GM19025 (cell line): ENCODE results near the gene MAFF.
"Not testable (repeated sequence)": the region's sequence is repeated elsewhere in the genome, so short reads cannot be mapped to it uniquely, and the experiment has no call there.

ENCODE experiments used
- ATAC-seq: cut with Tn5 transposase; IDR thresholded peaks from one replicate; pipeline ENCODE4 v1.9.1; 2021; ENCODE audit warnings: mild to moderate bottlenecking, low read depth, moderate library complexity; ENCODE audit not compliant: unreplicated experiment

MAFF gene

DNA sequence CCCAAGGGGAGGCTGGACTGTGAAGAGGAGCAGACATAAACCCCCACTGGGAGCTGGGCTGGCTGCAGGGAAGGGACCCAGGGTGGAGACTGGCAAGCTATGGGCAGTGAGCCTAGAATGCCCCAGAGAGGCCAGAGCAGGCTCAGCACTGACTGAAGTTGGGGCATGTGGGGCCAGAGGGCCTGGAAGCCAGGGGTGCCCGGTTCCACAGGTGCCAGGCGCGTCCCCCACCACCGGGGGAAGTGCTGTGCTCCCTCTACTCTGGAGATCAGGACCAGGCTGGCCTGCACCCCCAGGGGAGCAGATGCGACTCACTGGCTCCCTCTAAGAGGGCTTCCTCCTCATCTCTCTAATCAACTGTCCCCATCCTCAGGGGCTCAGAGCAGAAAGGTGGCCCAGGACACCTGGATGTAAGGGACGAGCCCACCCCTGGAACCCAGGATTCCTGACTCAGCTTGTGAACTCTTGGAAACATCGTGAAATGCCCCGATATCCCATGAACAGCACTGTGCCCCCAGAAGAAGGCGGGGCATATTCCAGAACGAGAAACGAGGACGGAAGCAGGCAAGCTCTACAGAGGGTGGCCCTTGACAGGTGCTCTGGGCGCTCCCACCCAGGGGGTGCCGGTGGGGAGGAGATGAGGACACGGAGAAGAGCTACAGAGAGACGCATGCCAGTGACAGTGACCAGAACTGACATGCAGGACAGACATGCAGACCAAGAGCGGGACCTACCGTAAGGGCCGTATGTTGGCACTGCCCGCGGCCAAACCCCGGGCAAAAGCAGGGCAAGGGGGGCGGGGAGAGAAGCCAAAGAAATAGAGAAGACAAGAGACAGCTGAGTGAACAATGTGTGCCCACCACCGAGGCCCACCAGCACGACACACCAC, 20.4 kb downstream of the MAFF start:
- ATAC-seq, result no peak

DNA sequence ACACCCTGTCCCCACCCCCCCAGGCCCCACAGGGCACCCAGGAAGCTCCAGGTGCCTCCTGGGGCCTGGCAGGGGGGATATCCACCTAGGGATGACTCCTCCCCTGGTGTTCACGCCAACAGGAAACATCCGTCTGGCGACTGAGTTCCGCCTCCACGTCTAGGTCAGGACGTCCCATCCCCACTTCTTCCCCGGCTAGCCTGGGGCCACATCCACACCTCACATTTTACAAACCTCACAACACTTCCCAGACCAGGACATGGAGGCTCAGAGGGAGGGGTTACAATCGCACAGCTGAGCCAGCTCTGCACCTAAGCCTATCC, 21.0 kb downstream of the MAFF start:
- ATAC-seq, result no peak

DNA sequence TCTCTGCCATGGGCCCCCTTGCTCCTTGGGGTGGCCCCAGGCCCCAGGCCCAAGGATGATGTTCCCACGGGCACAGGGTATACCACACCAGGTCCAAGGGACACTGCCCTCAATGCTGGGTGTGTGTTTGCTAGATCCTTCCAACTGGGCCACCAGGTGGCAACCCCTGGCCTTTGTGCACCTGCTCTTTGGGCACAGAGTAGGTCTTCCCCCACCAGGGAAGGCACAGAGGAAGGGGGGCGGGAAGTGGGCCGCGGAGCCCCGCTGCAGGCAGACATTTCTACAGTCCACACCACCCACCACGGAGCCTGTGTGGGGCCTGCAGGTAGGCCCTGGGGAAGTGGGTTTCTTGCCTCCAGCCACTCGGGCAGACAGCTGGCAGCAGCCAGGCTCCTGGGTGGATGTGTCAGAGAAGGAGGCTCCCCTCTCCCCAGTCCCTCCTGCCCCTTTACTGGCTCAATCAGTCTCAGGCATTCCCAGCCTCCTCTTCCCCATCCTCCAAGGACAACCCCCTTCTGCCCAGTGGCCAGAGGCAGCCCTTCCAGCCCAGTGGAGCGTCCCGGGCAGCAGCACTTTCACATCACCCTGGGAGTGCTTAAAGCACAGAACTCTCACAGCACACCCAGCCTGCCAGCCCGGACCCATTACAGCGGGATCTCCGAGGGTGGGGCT, 21.6 kb downstream of the MAFF start:
- no peak for ATAC-seq

DNA sequence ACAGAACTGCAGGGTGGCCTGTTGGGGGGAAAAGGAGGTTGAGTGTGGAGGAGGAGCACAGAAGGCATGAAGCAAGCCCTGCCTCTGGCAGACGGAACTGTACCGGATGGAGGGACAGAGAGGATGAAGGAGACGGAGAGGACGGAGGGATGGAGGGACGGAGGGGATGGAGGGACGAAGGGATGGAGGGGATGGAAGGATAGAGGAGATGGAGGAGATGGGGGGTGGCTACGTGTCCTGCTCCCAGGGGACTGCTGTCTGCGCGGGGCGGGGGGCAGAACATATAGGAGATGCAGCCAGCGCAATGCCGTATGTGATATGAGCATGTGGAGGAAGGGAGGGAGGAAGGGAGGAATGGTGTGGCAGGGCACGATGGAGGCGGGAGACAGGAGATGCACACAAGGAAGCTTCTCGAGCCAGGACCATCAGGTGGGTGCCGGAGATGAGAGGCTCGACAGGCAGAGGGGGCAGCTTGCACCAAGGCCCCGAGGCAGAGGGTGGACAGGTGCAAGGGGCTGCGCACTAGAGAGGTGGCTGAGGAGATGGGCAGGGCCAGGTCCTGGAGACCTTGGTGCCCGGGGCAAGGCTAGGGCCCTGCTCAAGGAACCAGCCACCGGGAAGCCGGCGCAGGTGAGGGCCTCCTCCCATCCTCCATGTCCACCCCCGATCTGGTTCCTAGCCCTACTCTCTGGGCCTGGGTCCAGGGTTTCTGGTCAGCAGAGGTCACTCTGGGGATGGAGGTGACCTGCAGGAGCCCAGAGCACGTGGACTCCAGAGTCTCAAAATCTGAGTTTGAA, 25.3 kb downstream of the MAFF start:
- ATAC-seq, result no peak

DNA sequence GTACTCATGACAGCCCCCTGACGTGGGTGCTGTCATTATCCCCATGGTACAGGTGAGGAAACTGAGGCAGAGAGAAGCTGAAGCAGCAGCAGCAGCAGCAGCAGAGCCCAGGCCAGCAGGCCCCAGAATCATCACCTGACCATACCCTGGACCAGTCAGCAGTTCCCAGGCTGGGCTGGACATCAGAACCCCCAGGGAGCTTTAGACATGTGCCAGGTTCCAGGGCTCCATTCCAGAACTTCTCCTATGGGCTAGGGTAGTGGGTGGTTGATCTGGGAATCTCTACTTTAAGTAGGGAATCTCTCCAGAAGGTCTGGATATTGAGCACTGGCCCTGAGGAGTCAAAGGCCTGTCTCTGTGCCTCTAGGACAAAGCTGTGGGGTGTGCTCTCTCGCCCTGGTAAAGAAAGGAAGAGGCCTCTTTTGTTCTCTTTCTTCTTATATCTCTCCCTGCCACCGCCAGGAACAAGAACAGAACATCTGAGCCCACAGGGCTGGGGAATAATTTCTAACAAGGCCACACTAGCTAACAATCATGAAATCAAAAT, 26.6 kb downstream of the MAFF start:
- no peak for ATAC-seq

DNA sequence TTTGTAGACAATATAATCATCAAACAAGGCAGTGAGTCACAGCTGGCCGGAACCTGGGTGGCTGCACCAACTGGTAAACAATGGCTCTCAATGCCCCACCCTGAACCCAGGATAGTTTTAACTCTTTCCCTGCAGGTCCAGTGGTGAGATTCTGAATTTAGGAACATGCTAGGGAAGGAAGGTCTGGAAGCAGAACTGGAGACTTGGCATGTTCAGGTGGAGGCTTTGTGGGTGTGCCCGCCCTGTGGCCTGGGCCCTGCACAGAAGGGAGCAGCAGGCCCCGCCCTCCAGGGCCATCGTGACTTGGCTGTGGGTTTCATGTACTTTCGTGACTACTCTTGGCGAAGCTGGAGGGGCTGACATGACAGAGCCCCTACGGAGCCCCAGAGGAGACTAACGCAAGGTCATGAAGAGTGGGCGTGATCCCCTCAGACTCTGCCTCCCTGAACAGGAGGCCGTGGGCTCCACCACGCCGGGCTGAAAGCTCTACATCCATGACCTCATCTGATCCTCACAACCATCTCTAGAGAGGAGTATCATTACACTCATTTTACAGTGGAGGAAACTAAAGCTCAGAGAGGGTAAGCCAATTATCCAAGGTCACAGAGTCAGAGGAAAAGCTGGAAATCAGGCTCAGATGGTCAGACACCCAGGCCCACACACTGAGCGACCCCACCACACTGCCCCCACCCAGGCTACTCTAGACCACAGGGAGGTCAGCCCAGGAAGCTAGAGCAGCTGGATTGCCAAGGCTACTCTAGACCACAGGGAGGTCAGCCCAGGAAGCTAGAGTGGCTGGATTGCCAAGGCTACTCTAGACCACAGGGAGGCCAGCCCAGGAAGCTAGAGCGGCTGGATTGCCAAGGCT, 27.3 kb downstream of the MAFF start:
- no peak for ATAC-seq

DNA sequence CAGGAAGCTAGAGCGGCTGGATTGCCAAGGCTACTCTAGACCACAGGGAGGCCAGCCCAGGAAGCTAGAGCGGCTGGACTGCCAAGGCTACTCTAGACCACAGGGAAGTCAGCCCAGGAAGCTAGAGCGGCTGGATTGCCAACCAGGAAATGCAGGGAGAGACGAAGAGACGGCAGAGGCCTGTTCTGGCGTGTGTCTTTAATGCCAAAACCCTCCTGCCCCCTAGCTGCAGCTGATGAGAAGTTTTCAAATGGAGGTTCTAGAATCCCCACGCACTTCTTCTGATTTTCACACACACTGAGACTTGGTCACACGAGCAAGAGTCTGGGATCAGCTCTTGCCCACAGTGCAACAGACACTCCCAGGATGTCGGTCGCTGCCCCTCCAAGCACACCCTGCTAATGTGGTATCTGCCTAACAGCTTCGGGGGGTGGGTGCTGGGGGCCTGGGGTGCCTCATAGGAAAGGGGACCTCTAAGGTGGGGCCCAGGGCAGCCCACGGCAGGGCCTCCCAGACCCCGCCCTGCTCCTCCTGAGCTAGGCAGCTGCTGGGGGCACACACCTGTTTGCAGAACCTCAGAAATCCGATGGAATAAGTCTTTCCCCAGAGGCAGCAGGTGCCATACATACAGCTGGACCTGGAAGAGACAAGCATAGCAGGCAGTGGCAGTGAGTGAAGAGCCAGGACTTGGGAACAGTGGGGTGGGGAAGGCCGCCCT, 28.5 kb downstream of the MAFF start:
- ATAC-seq, result no peak

DNA sequence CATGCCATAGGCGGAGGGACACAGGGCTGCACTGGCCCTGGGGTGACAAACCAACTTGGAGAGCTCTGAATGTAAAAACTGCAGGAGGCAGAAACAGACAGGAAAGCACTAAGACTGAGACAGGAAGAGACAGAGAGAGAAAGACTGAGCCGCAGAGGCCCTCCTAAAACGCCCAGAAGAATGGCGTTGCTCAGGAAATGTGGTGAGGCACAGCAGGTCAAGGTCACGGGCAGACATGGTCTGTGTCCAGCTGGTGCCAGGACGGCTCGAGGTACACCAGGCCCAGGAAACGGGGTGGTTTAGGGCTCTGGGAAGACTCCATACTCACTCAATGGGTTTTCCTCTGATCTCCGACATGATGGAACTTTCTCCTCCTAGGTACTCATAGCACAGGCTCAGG, 29.1 kb downstream of the MAFF start:
- no peak for ATAC-seq

DNA sequence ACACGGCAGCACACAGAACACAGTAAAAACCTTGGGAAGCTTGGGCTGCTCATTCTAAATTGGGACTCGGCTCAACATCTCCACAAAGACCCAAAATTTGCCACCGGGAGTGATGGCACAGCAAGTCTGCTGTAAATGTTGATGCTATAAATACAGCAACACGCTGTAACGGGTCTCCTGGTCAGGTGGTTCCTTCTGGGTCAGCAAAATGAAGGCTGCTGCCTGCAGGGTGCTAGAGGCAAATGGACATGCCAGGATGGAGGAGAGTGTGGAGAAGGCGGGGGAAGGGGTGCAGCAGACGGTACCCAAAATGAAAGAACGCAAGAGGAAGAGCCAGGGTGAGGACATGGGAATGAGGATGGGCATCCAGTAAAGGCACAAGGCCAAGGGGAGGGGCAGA, 30.4 kb downstream of the MAFF start:
- no peak for ATAC-seq

DNA sequence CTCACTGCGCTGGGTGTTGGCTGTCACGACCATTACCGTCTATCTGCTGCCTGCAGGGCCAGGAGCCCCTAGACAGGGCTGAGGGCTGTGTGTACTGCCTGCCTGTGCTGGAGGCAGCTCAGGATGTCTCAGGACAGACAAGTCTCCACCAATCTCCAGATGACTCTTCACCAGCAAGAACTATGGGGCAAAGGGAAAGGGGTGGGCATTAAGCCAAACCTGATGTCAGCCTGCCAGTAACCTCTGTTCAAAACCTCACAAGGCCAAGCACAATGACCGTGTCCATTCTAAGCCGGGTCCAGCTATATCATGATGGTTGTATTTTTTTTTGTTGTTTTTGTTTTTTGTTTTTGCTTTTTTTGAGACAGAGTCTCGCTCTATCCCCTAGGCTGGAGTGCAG, 31.6 kb downstream of the MAFF start:
- ATAC-seq, result no peak

DNA sequence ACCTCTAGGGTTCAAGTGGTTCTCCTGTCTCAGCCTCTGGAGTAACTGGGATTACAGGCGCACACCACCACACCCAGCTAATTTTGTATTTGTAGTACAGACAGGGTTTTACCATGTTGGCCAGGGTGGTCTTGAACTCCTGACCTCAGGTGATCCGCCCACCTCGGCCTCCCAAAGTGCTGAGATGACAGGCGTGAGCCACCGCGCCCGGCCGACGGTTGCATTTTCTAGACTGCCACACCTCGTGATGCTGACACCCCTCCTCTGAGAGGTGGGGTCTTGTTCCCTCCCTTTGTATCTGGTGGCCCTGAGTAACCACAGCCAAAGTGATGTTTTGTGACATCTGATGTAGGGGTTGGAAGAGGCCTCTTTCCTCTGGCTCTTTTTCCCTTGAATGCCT, 32.1 kb downstream of the MAFF start:
- not testable (repeated sequence) for ATAC-seq

DNA sequence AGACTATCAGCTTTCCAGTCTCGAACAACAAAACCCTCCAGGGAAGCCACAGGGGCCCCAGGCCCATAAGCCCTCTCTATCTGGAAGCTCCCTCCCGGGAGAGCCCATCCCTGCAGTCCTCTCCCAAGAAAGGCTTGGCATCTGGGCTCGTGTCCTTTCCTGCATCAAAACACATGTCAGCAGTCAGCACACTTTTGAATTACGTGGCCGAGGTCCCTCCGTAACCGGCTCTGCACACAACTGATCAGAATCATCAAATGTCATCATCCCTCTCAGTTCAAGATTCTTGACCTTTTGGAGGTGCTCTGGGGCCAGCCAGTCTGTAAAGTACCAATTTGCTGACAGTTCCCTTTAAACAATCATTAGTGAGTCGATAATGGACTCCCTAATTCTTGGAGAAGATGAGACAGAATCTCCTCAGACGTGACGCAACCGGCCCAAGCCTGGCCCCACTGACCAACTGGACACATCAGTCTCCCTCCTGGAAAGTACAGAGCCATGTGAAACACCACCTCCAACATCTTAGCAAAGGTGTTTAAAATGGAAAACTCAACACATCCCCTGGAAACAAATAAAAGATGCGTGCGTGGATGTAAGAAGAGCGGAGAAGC, 33.6 kb downstream of the MAFF start:
- no peak for ATAC-seq

DNA sequence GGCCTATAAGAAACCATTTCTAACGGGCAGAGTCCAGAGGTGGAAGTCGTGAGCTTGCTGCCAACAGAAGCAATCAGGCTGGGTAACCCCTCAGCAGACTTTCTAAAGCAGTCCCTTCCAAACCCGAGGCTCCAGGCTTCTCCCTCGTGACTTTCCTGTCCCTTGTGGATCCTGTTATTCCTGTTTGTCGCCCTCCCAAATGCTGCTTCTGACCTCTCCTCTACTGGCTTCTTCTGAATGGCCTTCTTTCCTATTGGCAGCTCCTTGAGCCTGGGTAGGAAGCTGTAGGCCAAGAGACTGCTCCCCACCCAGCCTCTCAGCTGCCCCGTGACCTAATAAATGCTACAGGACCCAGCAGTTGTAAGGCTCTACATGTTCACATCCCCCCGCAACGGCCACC, 35.0 kb downstream of the MAFF start:
- no peak for ATAC-seq

DNA sequence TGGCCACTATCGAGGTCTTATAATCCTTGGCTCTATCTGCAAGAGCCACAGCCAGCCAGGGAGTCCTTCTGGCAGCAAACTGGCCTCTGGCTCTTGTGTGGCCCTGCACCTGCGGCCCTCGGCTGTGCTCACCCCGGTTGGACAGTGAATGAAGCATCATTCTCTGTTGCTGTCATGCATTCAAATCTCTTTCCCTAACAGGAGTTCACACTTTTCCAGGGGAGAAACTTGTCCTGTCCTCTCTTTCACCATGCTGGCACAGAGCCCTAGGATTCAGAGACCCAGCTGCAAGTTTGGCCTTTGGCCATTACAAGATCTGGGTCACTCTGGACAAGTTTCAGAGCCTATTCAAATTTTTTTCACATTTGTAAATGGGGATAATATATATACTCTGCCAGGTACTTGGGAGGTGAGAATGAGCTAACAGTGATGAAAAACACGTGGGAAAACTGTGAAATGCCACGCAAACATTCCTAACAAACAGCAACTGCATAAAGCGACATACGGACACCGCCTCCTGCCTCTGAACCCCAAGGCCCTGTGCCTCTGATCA, 36.8 kb downstream of the MAFF start:
- no peak for ATAC-seq

DNA sequence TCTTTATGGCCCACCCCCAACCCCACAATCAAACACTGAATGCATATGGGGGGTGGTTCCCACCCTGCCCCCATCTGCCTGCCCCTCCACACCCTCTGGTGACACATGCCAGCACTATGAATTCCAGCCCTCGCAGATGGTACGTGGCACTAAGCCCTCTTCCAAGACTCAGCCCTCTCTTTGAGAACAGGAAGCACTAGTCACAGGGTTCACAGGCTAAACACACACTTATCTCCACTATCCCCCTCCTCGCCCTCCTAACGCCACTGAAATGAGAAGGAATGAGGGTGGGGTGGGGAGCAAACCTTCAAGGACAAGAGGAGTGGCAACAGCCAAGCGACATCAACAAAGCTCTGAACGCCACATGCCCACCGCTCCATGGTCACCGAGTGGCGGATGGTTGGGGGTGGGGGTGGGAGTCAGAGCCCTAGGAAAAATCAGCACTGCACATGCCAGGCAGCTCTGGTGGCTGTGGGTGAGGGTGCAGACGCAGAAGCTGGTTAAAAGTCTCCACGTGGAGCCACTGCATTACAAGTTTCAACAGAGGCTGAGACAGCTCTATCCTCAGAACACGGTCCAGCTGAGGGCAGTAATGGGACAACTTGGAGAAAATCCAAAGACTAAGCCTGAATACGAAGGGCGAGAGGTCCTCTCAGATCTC, 37.4 kb downstream of the MAFF start:
- no peak for ATAC-seq

DNA sequence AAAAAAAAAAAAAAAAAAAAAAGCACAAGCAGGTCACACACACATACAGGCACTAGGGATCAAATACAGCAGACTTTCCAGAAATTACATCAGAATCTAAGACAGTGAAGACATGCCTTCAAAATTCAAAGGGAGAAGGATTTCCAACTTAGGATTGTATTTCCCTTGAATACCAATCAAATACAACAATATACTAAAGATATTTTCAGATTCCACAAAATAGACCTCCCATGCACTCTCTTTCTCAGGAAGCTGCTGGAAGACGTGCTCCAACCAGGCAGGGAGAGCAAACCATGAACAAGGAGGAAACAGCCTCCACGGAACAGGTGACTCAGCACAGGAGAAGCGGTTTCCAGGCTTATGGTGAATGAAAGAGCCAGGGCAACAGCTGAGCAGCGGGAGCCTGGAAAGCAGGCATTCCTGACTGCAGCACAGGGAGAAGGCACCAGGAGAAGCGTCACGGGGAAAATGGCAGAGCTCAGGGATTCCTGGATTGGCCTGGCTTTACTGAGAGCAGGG, 39.0 kb downstream of the MAFF start:
- ATAC-seq, result no peak

DNA sequence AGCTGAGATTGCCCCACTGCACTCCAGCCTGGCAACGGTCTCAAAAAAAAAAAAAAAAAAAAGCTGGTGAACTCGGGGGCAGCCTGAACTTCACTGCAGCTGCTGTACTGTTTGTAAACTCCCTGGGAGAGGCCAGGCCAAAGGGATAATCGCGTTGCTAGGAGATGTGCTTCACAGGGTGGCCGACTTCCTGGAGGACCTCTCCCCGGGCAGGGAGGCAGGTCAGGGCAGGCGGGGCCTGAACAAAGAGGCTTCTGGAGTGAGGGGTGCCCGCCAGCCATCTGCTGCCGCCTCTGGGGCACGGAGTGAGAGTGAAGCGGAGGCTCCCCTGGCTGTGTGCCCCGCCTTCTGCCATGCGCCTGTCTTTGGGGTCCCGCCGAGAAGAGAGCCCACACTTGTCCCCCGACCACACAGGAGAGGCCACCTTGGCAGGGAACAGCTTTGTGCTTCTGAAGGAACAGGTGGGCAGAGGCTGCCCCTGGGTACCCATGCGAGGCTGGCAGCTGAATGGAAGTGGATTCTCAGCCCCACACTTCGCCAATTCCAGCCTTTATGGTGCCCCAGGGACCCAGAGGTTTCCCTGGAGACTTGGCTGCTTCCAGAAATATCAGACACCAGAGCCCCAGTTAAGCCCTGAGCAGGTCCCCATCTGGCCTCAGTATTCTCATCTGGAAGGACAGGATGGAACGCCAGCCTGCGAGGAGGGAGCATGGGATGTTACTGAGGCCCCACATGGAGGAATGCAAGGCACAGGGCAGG, 41.4 kb downstream of the MAFF start:
- ATAC-seq, result no peak
